Muscle layer of colon (tissue), 2 donors: ENCODE results near the gene HK2.

Experiments used
- H3K27ac ChIP-seq: one replicate; pipeline ENCODE4 v1.7.0; 2013; ENCODE audit warnings: low read depth, mild to moderate bottlenecking, low read length, moderate library complexity
- H3K27me3 ChIP-seq, 2 donors: one replicate each; pipeline ENCODE4 v1.7.0; 2013; ENCODE audit warnings: low read length in 2 of 2, mild to moderate bottlenecking in 2 of 2; ENCODE audit not compliant: insufficient read depth in 2 of 2, control insufficient read depth in 1 of 2
- H3K36me3 ChIP-seq: one replicate; pipeline ENCODE4 v1.7.0; 2013; ENCODE audit warnings: mild to moderate bottlenecking, low read length; ENCODE audit not compliant: insufficient read depth
- H3K4me1 ChIP-seq: one replicate; pipeline ENCODE4 v1.7.0; 2013; ENCODE audit warnings: mild to moderate bottlenecking, low read length; ENCODE audit not compliant: insufficient read depth
- H3K4me3 ChIP-seq, 2 donors: one replicate each; pipeline ENCODE4 v1.7.0; 2013; ENCODE audit warnings: low read length in 2 of 2, low read depth in 1 of 2, mild to moderate bottlenecking in 1 of 2, moderate library complexity in 1 of 2
- H3K9ac ChIP-seq: one replicate; pipeline ENCODE4 v1.7.0; 2013; ENCODE audit warnings: low read length
- H3K9me3 ChIP-seq: one replicate; pipeline ENCODE4 v1.7.0; 2013; ENCODE audit warnings: mild to moderate bottlenecking, low read length
- donor health status: abdominal sarcoma.
- donor health status: Adenocarcinoma of cecum.

HK2 gene

DNA sequence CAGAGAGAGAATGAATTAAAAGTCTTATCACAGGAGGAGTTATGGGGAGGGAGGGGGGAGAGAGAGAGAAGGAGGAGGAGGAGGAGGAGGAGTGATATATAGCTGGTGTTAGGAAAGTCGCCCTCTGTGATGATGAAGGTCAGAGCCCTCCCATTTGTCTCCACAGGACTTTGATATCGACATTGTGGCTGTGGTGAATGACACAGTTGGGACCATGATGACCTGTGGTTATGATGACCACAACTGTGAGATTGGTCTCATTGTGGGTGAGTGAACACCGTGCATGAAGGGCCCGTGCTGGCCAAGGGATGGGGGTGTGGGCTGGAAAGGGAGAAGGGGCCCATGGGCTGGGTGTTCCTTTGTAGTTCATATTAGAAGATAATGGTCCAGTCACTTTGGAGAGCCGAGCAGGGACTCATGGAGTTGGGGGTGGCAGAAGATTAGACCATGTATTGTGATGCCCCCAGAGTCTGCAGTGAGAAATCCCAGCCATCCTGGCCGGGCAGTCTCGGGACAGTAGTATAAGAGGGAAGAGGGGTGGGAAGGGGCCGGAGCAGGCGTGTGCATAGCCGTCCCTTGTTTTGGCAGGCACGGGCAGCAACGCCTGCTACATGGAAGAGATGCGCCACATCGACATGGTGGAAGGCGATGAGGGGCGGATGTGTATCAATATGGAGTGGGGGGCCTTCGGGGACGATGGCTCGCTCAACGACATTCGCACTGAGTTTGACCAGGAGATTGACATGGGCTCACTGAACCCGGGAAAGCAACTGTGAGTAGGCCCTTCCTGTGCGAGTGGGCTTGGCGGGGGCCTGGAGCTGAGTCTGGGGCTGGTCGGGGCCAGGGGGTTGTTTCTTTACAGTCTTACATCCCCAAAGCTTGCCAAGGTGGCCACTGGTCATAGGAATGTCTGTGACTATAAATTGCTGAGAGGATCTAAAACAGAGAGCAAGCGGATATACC is 40.0 kb downstream of the HK2 start:
- no peak overlapping the region for H3K4me3 ChIP-seq
- no peaks in the 10 kb centered on the region for H3K9me3 ChIP-seq
- H3K27ac ChIP-seq, result no peak overlapping the region
- no peak overlapping the region for H3K9ac ChIP-seq
- H3K4me1 ChIP-seq, result peaks cover 4% of the 10 kb centered on the region
- no peaks in the 10 kb centered on the region for H3K27me3 ChIP-seq
- no peaks in the 10 kb centered on the region for H3K36me3 ChIP-seq

DNA sequence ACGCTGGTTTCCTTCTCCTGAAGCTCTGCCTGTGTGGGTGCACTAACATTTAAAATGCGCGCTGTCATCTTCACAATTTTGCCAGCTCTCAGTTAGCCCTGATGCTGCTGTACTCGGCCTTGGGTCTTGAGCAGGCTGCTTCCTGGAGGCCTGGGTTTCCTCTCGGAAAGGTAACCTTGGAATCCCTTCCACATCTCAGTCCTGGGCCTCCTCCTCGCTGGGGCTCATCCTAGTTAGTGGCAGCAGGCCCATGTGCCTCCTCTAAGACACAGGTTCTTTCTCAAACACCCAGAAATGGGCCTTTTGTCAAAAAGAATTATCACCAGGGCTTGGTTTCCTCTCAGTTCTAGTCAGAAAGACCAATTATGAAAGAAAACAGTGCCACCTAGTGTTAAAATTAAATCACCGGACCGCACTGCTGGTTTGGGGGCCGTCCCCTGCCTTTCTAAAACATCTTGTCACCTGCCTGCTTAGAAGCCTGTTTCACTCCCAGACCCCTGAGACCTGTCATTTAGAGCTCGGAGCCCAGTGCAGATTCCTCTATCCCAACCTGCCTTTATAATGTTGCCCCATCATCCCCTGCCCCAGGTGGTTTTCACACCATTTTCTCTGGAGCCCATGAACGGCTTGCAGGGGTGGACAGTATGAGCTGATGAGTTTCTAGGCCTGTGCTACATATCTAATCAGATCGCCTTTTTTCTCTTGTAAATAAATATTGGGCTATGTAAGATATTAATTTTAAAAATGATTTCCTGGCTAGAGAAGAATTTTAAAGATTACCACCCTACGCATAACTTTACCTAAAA is 42.4 kb downstream of the HK2 start:
- H3K27me3 ChIP-seq, result no peaks in the 10 kb centered on the region
- H3K27ac ChIP-seq, result no peak overlapping the region
- H3K4me3 ChIP-seq, result no peak overlapping the region
- peaks cover 4% of the 10 kb centered on the region for H3K4me1 ChIP-seq
- no peaks in the 10 kb centered on the region for H3K9me3 ChIP-seq
- no peaks in the 10 kb centered on the region for H3K36me3 ChIP-seq
- H3K9ac ChIP-seq, result no peak overlapping the region

DNA sequence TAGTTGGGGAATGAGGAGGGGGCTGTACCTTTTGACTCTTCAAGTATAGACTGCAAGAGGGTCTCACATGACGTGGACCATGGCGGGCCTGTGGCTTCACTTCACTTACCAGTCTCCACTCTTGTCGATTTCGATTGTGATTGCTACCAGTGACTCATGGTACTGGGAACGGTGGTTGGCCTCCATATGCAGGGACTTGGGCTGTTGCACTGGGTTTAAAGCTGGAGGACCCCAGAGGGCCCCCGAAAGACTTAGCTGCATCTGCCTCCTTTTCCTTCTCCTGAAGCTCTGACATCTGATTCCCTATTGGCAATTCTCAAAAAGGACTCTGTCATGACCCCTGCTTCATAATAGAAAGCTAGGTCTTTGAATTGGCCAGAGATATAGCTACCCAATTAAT is 43.4 kb downstream of the HK2 start:
- no peak overlapping the region for H3K9ac ChIP-seq
- no peaks in the 10 kb centered on the region for H3K9me3 ChIP-seq
- peaks cover 4% of the 10 kb centered on the region for H3K4me1 ChIP-seq
- H3K27ac ChIP-seq, result no peak overlapping the region
- H3K36me3 ChIP-seq, result no peaks in the 10 kb centered on the region
- H3K4me3 ChIP-seq, result no peak overlapping the region
- H3K27me3 ChIP-seq, result no peaks in the 10 kb centered on the region

DNA sequence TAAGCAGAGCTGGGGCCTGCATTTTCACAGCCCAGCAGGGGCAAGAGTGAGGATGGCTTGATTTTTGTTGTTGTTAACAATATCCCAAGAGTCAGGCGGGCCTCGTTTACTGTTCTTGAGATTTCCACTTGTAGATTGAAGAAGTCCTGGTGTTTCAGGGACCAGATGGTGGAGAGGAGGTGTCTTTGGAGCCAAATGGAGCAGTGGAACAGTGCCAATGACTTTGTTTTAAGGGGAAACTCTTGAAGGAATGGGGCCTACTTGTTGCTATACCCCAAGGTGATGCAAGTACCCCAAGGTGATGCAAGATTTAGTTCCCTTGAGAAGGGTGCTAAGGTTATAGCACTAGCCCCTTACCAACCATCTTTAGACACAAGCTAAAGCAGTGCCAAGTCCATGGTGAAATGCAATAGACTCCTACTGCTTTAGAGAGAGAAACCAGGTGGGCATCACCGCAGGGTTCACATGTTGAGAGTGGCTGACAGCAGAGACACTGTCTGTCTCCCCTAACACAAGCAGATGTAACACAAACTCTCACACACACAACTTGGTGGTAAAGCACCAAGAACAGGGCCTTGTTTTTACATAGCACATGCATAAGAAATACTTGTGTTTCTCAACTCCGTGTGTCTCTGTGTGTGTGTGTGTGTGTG is 44.0 kb downstream of the HK2 start:
- H3K27ac ChIP-seq, result no peak overlapping the region
- no peaks in the 10 kb centered on the region for H3K36me3 ChIP-seq
- H3K9me3 ChIP-seq, result no peaks in the 10 kb centered on the region
- H3K4me3 ChIP-seq, result no peak overlapping the region
- peaks cover 4% of the 10 kb centered on the region for H3K4me1 ChIP-seq
- no peak overlapping the region for H3K9ac ChIP-seq
- no peaks in the 10 kb centered on the region for H3K27me3 ChIP-seq

DNA sequence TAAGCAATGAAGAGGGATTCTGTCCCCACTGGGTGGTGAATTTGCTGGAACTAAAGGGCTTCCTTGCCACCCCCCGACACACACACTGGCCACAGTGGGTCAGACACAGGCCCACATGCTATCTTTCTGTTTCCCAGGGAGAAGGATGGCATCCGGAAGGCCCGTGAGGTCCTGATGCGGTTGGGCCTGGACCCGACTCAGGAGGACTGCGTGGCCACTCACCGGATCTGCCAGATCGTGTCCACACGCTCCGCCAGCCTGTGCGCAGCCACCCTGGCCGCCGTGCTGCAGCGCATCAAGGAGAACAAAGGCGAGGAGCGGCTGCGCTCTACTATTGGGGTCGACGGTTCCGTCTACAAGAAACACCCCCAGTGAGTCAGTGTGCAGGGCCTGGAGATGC is 44.6 kb downstream of the HK2 start:
- H3K9ac ChIP-seq, result no peak overlapping the region
- H3K36me3 ChIP-seq, result no peaks in the 10 kb centered on the region
- H3K4me1 ChIP-seq, result peaks cover 4% of the 10 kb centered on the region
- H3K9me3 ChIP-seq, result no peaks in the 10 kb centered on the region
- H3K27me3 ChIP-seq, result no peaks in the 10 kb centered on the region
- no peak overlapping the region for H3K4me3 ChIP-seq
- no peak overlapping the region for H3K27ac ChIP-seq

DNA sequence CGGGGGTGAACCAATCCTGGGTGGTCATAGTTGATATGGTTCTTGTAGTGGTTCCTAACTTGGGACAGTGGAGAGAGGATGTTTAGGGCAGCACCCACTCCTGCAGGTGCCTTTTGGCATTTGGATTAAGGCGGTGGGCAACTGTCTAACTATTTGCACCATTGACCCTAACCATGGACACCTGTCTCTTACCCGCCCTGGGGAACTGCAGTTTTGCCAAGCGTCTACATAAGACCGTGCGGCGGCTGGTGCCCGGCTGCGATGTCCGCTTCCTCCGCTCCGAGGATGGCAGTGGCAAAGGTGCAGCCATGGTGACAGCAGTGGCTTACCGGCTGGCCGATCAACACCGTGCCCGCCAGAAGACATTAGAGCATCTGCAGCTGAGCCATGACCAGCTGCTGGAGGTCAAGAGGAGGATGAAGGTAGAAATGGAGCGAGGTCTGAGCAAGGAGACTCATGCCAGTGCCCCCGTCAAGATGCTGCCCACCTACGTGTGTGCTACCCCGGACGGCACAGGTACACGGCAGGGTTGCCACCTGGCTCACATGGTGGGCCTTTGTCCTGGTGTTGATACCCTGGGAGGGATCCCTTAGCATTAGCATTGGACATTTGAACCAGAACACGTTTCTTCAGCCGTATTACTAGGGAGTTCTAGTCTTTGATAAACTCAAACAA is 46.3 kb downstream of the HK2 start:
- no peaks in the 10 kb centered on the region for H3K27me3 ChIP-seq
- H3K27ac ChIP-seq, result no peak overlapping the region
- H3K9me3 ChIP-seq, result no peaks in the 10 kb centered on the region
- H3K9ac ChIP-seq, result no peak overlapping the region
- no peak overlapping the region for H3K4me3 ChIP-seq
- H3K4me1 ChIP-seq, result peaks cover 4% of the 10 kb centered on the region
- H3K36me3 ChIP-seq, result no peaks in the 10 kb centered on the region

DNA sequence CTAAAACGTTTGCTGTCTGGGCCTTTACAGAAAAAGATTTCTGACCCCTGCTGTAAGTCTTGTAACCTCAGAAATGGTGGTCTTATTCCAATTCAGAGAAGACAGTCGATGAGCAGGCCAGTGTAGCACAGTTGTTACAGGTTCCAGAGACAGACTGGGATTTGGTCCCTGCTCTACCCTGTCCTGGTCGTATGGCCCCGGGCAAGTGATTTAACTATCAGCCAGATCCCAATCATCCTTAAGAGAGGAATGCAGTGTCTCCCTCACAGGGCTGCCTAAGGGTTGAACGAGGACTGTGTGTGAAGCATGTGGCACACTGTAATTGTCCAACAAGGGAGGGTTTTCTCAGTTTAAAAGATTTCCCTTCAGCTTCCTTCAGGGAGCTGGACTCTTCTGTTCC is 47.2 kb downstream of the HK2 start:
- H3K27ac ChIP-seq, result no peak overlapping the region
- no peaks in the 10 kb centered on the region for H3K27me3 ChIP-seq
- H3K9ac ChIP-seq, result no peak overlapping the region
- no peak overlapping the region for H3K4me3 ChIP-seq
- peaks cover under 1% of the 10 kb centered on the region for H3K4me1 ChIP-seq
- H3K36me3 ChIP-seq, result no peaks in the 10 kb centered on the region
- H3K9me3 ChIP-seq, result no peaks in the 10 kb centered on the region

DNA sequence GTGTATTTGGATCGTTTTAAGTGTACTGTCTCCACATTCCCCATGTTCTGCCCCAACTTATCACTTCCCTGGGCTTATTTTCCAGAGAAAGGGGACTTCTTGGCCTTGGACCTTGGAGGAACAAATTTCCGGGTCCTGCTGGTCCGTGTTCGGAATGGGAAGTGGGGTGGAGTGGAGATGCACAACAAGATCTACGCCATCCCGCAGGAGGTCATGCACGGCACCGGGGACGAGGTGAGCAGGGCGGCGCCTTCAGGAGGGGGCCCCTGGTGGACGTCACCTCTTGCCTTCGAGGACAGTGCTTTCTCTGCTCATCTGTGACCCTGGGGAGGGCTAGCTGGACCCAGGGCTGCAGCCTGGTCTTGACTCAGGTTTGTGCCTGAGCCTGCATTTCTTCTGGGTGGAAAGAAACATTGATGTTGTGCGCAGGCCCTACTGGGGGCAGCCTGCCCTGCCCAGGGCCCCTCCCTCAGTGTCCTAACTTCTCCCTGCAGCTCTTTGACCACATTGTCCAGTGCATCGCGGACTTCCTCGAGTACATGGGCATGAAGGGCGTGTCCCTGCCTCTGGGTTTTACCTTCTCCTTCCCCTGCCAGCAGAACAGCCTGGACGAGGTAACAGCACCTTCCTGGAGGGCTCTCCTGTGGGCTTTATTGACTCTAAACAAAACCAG is 47.8 kb downstream of the HK2 start:
- no peaks in the 10 kb centered on the region for H3K4me1 ChIP-seq
- H3K9me3 ChIP-seq, result no peaks in the 10 kb centered on the region
- H3K4me3 ChIP-seq, result no peak overlapping the region
- H3K27me3 ChIP-seq, result no peaks in the 10 kb centered on the region
- no peaks in the 10 kb centered on the region for H3K36me3 ChIP-seq
- H3K9ac ChIP-seq, result no peak overlapping the region
- H3K27ac ChIP-seq, result no peak overlapping the region

DNA sequence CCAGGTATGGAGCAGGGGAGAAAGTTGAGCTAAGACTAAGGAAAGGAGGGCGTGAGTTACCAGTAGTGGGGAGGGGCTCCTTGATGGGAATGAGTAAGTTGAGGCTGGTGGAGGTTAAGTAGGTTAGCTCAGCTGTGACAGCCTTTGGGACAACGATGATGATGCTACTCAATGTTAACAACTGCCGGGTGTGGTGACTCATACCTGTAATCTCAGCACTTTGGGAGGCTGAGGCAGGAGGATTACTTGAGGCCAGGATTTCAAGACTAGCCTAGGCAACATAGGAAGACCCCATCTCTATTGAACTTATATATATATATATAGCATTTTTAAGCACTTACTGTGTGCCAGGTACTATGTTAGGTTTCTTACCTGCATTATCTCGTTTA is 48.4 kb downstream of the HK2 start:
- Histone ChIP-seq H3K4me3 (no peak overlapping the region), H3K36me3 (no peaks in the 10 kb centered on the region), H3K27ac (no peak overlapping the region), H3K4me1 (no peaks in the 10 kb centered on the region), H3K27me3 (no peaks in the 10 kb centered on the region), H3K9me3 (no peaks in the 10 kb centered on the region), H3K9ac (no peak overlapping the region)

DNA sequence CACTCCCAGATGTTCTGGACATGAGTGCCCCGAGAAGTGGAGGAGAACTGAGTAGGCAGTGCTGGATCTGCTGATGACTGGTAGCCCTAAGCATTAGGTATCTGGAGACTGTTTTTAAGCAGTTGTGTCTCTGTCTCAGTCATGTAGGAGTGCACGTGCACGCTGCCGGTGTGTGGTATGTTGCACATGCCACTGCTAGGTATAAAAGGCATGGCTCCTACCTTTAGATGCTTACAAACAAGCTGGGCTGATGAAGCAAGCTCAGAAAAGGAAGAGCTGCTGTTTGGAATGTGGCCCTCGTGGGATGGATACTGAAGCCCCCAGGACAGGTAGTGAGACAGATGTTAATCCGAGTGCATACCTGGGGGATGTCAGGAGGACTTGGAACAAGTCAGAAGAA is 49.1 kb downstream of the HK2 start:
- Histone ChIP-seq H3K9me3 (no peaks in the 10 kb centered on the region), H3K36me3 (no peaks in the 10 kb centered on the region), H3K27me3 (no peaks in the 10 kb centered on the region), H3K4me3 (no peak overlapping the region), H3K4me1 (no peaks in the 10 kb centered on the region), H3K27ac (no peak overlapping the region), H3K9ac (no peak overlapping the region)
